GM21723 (cell line): Measurements from ENCODE around the gene GLG1.

Source experiments
- ATAC-seq: cut with Tn5 transposase; IDR thresholded peaks from one replicate; pipeline ENCODE4 v1.9.1; 2021; ENCODE audit warnings: mild to moderate bottlenecking, moderate library complexity; ENCODE audit not compliant: unreplicated experiment

The GLG1 gene

DNA sequence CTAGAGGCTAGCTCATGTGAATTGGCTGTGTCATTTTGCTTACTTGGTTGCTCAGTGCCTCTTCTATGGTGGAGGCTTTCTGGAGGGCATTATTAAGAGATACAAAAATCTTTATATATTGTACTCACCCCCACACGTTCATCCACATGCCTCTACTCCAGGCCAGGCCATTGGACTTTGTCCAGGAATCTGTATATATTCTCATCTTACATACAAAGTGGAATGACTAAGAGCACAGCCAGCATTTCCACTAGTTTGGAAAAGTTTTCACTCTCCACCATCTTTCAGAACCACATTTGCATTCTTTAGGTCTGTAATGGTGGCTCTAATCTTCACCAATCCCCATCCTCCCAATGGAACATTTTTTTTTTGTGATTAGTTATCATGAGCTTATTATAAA, 4.8 kb upstream of the GLG1 start:
- no peak for ATAC-seq

DNA sequence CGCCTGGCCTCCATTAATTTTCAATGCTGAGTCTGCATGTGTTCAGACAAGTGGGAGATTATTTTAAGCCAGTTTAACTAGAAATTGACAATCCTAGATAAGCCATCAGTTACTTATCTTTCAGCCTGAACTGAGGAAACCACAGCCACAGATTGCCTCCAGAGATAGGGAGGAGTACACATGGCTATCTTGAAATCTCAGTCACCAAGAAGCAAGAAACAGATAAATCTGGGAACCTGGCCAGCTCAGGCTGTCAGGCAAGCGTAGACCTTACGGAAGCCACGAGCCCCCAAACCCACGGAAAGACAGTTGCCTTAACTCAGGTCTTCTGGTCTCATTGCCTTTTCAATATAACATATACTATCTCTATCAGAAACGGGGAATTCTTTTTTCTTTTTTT, 2.0 kb upstream of the GLG1 start:
- ATAC-seq, result no peak

DNA sequence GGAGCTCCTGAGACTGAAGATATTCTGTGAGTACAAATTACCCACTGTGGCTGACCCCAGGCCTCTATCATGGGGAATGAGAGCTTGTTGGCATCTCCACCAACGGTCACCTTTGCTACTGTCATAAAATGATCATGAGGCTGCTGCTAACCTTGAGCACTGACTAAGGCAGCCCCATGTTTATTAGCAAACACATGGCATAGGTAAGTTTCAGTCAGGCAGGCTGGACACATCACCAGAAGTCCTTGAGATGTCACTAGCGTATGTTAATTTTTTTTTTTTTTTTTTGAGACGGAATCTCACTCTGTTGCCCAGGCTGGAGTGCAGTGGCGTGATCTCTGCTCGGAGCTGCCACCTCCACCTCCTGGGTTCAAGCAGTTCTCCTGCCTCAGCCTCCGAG, 1.5 kb upstream of the GLG1 start:
- no peak for ATAC-seq

- no peak for ATAC-seq
Measured at GRCh38 chr16:74607962-74608356, 1.0 kb upstream of the GLG1 start.

GRCh38 chr16:74607310-74607961, 522 bp upstream of the GLG1 start:
- peak; percentile 20 for ATAC-seq

GRCh38 chr16:74605746-74606520, 981 bp downstream of the GLG1 start:
- peak; percentile 27 for ATAC-seq

- no peak for ATAC-seq
Measured at GRCh38 chr16:74605332-74605731, 1.6 kb downstream of the GLG1 start.

- ATAC-seq, result no peak
Measured at GRCh38 chr16:74603848-74604247, 3.1 kb downstream of the GLG1 start.

DNA sequence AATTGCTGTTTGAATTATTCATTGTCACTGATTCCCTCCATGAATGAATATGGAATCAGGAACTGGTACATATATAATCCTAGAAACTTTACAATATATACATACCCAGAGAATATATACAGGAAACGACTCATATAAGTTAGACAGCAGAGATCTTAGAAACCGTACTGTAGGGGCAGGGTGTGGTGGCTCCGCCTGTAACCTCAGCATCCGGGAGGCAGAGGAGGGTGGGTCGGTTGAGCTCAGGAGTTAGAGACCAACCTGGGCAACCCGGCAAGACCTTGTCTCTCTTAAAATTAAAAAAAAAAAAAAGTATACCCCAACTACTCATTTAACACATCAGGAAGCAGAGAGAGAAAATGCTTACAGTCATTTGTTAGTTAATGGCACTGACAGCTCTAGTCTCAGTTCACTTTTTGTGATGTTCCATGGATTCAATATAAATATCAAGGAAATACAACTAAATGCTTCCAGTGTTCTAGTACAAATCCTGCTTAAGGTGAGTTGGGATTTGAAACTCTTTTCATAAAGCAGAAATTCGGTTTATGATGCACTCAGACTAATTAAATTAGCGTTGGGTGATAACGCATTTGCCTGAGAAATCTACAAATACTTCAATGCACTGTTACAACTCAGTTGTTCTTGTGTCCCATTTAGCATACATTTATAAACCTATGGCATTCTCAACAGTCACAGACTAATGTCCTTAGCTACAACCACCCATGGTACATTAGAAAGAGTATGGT, 5.6 kb downstream of the GLG1 start:
- ATAC-seq, result peak; percentile 83

- no peak for ATAC-seq
Measured at GRCh38 chr16:74596586-74596985, 10.3 kb downstream of the GLG1 start.

DNA sequence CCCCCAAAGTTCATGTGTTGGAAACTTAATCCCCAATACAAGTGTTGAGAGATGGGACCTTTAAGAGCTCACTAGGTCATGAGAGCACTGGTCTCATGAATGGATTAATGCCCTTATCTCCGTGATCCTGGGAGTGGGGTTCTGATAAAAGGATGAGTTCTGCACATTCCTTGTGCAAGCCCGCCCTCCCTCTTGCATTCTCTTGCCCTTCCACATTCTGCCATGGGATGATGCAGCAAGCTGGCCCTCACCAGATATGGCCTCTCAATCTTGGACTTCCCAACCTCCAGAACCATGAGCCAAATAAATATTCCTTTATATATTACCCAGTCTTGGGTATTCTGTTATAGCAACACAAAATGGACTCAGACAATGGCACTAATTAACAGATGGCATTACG, 14.1 kb downstream of the GLG1 start:
- ATAC-seq, result no peak

DNA sequence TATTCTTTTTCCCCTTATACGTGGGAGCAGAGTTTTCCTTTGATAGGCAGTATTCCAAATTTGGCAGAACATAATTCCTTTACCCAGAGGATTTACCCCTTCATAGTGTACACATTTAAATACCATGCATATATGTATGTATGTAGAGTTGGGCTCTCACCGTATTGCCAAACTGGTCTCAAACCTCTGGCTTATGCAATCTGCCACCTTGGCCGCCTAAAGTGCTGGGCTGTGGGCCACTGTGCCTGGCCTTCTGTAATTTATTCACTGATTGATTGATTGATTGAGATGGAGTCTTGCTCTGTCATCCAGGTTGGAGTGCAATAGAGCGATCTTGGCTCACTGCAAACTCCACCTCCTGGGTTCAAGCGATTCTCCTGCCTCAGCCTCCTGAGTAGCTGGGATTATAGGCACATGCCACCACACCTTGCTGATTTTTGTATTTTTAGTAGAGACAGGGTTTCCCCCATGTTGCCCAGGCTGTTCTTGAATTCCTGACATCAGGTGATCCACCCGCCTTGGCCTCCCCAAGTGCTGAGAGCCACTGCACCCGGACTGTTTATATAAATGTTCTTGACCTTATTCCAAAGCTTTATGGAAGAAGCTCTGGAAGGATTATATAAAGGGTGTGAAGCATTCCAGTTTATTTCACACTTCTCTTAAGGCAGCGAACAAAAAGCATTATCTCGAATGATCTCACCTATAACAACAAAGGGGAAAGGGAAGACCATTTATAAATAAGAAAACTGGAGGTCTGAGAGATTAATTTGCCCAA, 14.9 kb downstream of the GLG1 start:
- no peak for ATAC-seq

DNA sequence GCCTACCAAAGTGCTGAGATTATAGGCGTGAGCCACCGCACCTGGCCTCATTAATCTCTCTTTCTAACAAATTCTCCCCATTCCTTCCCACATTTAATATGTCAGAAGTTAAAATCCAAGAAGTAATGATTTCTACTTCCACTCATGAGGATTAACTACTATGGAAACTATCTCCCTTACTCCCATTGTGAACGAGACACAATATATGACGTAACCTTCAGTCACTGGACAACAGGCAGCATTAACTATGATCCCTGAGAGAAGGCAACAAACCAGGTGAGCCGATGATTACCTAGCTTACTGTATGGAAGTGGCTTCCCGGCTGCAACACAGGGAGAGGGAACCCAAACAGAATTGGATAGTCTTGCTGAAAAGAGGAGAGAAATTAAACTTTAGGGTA, 20.0 kb downstream of the GLG1 start:
- no peak for ATAC-seq

GRCh38 chr16:74585846-74586443, 21.0 kb downstream of the GLG1 start:
- no peak for ATAC-seq

DNA sequence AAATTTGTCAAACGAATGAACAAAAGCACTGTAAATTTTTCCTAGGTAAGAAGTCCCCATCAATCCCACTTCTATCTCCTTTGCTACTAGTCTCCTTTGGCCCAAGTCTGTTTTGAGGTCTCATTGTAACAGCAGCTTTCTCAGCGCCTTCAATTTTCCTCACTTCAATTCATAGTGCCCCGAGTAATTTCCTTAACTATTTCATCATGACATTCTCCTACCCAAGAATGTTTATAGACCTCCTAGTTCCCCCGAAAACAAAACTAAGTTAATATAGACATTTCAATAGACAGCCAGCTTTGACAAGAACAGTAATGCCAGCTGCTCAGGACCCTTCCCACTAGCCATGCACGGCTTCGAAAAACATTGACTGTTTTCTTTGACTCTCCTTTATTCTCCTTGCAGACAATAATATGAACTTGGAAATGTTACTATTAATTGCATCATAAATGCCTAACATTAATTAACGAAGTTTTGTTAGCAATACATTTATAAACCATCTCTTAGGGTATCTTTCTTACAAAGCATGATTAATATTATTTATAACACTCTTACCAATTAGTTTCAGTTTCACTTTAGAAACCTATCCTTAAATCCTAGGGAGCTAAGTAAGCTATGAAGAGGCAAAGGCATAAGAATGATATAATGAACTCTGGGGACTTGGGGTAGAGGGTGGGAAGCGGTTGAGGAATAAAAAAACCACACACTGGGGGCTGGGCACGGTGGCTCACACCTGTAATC, 22.8 kb downstream of the GLG1 start:
- no peak for ATAC-seq

DNA sequence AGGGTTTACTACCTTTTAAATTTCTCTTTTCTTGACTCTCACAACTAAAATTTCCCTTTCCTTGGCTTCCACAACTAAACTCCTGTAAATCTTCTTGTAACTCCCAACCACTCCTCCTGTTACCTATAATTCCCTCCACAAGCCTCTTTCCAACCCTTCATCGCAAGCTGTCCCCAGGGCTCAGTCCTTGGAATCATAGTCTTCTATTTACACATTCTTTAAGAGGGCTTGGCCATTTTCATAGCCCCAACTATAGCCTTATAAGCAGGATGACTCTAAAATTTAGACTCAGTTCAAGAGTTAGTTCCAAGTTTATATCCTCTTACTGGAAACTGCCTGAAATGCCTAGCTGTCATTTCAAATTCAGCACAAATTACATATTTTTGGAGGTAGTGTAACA, 23.9 kb downstream of the GLG1 start:
- no peak for ATAC-seq

GRCh38 chr16:74580833-74581232, 26.1 kb downstream of the GLG1 start:
- ATAC-seq, result peak; percentile 69

DNA sequence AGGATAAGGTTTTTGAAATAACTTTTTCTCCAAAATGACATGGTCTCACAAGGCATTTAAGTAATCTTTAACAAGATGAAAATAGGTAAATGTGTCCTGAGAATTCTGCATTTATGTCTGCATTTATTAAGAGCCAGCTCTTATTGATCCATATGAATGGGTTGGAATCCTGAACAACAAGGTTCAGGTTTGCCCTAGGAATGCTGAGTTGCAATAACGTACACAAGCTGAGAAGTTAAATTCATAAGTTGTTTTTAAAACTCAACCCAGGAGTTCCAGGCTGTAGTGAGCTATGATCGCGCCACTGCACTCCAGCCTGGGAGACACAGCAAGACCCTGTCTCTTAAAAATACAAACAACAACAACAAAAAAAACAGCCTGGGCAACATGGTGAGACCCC, 28.1 kb downstream of the GLG1 start:
- no peak for ATAC-seq

DNA sequence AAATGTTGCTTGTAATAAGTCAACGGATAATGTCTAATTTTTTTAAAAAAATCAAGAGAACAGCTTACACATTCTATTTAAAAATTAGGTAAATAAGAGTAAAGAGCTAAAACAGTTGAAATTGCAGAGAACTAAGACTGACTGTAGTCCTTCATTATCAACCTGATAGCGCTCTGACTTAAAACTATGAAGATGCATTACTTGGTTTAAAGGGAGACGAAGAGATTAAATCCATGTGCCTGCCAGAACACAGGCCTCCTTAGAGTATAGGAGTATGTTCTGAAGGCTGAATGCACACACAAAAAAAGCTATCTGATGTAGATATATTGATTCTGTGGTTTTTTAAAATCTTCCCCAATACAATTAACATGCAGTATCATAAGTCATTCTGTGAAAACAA, 28.5 kb downstream of the GLG1 start:
- no peak for ATAC-seq

DNA sequence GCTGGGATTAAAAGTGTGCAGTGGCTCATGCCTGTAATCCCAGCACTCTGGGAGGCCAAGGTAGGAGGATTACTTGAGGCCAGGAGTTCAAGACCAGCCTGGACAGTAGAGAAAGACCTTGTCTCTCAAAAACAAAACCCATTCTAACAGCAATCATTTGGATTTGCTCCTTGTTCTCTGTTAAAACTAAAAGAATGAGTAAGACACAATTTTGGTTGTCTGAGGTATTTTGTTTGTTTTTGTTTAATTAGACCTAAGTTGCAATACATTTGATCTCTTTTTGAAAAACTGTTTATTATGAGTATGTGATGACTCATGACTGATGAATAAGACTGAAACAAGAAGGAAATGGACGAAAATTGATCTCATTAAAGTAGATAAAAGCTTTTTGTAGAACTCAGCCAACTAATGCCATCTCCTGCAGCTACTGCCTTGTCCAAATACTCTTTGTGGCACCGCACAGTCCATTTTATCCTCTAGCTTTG, 29.0 kb downstream of the GLG1 start:
- no peak for ATAC-seq
